Mammary epithelial cell (primary cell): Measurements from ENCODE around the gene ZNF225.

Source experiments
- EZH2 ChIP-seq: IDR thresholded peaks from 2 replicates; pipeline ENCODE4 v1.6.1; 2012; ENCODE audit warnings: low read length, inconsistent platforms, borderline replicate concordance
- TF ChIP-seq, protein P1 (sequence below), 2 donors: IDR thresholded peaks in 1 of 2; conservative IDR thresholded peaks in 1 of 2; 2 replicates each; pipeline ENCODE4 v1.5.1; 2011 to 2012; ENCODE audit warnings: inconsistent platforms in 2 of 2, low read length in 2 of 2, mild to moderate bottlenecking in 2 of 2, control low read depth in 1 of 2, low read depth in 1 of 2; ENCODE audit not compliant: insufficient read depth in 1 of 2; ENCODE audit errors: extremely low read depth in 1 of 2

DNA sequence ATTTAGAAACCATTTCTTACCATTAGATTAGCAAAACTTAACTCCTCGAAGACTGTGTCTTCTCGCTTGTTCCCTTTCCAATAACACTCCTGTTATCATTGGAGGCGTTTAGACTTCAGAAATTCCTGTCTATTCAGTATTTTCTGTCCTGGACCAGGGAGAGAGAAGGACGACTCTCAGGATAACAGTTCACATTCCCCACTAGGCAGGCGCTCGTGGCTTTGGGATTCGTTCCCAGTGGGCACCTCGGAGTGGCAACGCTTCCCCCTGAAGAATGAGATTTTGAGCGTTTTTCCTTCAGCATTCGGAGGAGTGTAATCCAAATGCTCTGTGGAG is 429 bp upstream of the ZNF225 start:
- TF ChIP-seq, protein P1, sequence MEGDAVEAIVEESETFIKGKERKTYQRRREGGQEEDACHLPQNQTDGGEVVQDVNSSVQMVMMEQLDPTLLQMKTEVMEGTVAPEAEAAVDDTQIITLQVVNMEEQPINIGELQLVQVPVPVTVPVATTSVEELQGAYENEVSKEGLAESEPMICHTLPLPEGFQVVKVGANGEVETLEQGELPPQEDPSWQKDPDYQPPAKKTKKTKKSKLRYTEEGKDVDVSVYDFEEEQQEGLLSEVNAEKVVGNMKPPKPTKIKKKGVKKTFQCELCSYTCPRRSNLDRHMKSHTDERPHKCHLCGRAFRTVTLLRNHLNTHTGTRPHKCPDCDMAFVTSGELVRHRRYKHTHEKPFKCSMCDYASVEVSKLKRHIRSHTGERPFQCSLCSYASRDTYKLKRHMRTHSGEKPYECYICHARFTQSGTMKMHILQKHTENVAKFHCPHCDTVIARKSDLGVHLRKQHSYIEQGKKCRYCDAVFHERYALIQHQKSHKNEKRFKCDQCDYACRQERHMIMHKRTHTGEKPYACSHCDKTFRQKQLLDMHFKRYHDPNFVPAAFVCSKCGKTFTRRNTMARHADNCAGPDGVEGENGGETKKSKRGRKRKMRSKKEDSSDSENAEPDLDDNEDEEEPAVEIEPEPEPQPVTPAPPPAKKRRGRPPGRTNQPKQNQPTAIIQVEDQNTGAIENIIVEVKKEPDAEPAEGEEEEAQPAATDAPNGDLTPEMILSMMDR (conservative IDR thresholded peaks at IDR 0.05 in 1 of 2, IDR thresholded peaks at IDR 0.05 in 1 of 2; ENCODE audit: extremely low read depth in 1 of 2, insufficient read depth in 1 of 2, low read depth in 1 of 2, low read length in 2 of 2): no peak
- no peak for TF ChIP-seq EZH2
